ENCODE data around the gene DOK5. TPM values are rescaled to one million over a fixed set of nuclear protein-coding genes. Genes with fewer than 3 reads are reported as not detected.
A peak's percentile ranks its signal among the peaks of the same experiment; 100 is the strongest.

Gene DOK5
- total RNA-seq, 1 donor = 14.1 TPM

DNA sequence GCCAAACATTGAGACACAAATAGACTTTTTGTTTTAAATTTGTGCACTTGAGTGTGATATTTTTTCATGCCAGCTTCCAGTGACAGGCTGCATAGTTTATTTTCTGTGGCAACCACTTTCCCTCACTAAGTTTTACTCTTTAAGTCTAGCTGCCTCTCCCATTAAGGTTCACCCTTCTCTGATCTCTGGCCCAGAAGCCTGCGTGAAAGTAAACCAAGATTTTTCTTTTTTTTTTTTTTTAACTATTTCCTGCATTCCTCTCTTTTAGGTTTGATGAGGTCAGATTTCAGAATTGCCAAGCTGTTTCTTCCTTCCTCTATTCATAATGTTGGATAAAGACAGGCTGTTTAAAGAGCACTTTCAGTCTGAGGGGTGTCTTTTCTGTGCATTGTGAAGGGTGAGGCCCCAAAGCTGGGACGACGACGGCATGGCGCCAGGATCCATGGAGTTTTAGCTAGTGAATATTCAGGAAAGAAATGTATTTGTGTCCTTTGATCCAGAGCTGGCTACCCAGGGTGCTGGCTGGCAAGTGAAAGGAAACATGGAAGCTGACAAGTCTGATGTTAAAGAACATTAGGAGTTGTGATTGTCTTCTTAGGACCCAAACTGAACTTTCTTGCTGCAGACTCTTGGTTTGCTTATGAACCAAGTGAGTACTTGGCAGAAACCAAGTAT is 50.7 kb downstream of the DOK5 start:
- no peak for DNase-seq (ENCODE audit: insufficient read length, low spot score, missing footprints)
- Histone ChIP-seq H3K4me2 (ENCODE audit: insufficient read depth, low read length) (no peak overlapping the region), H3K4me3 (ENCODE audit: insufficient read depth, low read length) (no peak overlapping the region)

DNA sequence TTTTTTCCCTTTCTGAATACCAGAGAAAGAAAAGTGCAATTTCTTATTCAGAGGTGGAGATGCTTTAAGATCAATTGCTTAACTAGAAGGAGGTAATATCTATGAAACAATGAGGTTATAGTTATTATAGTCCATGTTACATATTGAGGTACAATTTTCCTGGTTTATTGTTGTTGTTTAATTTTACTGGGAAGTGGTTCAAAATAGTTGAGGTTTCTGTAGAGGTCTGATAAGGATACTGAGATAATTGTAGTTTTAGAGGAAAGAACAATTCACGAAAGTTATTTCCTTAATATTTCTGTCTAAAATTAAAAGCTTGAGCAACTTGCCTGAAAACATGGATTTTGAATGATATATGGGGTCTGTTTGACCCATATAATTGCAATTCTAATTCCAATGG is 51.4 kb downstream of the DOK5 start:
- TF ChIP-seq, protein P1, sequence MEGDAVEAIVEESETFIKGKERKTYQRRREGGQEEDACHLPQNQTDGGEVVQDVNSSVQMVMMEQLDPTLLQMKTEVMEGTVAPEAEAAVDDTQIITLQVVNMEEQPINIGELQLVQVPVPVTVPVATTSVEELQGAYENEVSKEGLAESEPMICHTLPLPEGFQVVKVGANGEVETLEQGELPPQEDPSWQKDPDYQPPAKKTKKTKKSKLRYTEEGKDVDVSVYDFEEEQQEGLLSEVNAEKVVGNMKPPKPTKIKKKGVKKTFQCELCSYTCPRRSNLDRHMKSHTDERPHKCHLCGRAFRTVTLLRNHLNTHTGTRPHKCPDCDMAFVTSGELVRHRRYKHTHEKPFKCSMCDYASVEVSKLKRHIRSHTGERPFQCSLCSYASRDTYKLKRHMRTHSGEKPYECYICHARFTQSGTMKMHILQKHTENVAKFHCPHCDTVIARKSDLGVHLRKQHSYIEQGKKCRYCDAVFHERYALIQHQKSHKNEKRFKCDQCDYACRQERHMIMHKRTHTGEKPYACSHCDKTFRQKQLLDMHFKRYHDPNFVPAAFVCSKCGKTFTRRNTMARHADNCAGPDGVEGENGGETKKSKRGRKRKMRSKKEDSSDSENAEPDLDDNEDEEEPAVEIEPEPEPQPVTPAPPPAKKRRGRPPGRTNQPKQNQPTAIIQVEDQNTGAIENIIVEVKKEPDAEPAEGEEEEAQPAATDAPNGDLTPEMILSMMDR (IDR thresholded peaks at IDR 0.05; ENCODE audit: extremely low read depth, low read depth, low read length) = no peak
- Histone ChIP-seq H3K36me3 (ENCODE audit: insufficient read depth, low read length) (no peaks in the 10 kb centered on the region), H4K20me1 (ENCODE audit: insufficient read depth, low read length) (no peaks in the 10 kb centered on the region), H2AFZ (ENCODE audit: low read length) (no peak overlapping the region), H3K4me3 (ENCODE audit: insufficient read depth, low read length) (no peak overlapping the region), H3K9me3 (ENCODE audit: low read depth, low read length) (no peaks in the 10 kb centered on the region), H3K27ac (ENCODE audit: low read depth, low read length) (no peak overlapping the region), H3K27me3 (ENCODE audit: insufficient read depth, low read length) (no peaks in the 10 kb centered on the region), H3K79me2 (ENCODE audit: insufficient read depth, low read length) (no peaks in the 10 kb centered on the region), H3K4me2 (ENCODE audit: insufficient read depth, low read length) (no peak overlapping the region), H3K4me1 (ENCODE audit: insufficient read depth, low read length) (peaks cover 6% of the 10 kb centered on the region)
- no peak for DNase-seq (ENCODE audit: insufficient read length, low spot score, missing footprints)

More for the DNA sequence above, 50.7 kb downstream of the DOK5 start:
- no peaks in the 10 kb centered on the region for H3K79me2 ChIP-seq (ENCODE audit: insufficient read depth, low read length)
- no peaks in the 10 kb centered on the region for H3K27me3 ChIP-seq (ENCODE audit: insufficient read depth, low read length)
- TF ChIP-seq, protein P1 (IDR thresholded peaks at IDR 0.05; ENCODE audit: extremely low read depth, low read depth, low read length) = no peak
- H2AFZ ChIP-seq (ENCODE audit: low read length) = peak overlapping the region; percentile 50
- no peak overlapping the region for H3K27ac ChIP-seq (ENCODE audit: low read depth, low read length)
- no peaks in the 10 kb centered on the region for H4K20me1 ChIP-seq (ENCODE audit: insufficient read depth, low read length)
- H3K9me3 ChIP-seq (ENCODE audit: low read depth, low read length) = no peaks in the 10 kb centered on the region
- peaks cover 6% of the 10 kb centered on the region for H3K4me1 ChIP-seq (ENCODE audit: insufficient read depth, low read length)
- no peaks in the 10 kb centered on the region for H3K36me3 ChIP-seq (ENCODE audit: insufficient read depth, low read length)

DNA sequence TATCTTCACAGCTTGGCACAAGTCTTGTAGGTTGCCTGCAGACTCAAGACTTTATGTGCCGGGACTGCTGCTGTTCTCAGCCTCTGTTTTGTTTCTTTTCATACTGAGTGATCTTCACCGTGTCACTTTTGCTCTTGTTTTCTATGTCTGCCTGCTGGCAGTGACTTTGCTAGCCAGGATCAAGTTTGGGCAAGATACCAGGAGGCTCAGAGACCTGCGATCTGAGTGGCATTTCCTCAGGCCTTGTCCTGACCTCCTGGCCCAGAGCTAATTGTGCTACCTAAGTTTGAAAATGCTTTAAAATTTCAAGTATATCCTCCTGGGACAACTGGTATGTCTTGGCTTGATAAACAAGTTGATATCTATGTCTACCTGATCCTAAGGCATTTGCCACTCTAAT is 57.2 kb downstream of the DOK5 start:
- Histone ChIP-seq H3K4me2 (ENCODE audit: insufficient read depth, low read length) (no peak overlapping the region), H3K27ac (ENCODE audit: low read depth, low read length) (no peak overlapping the region), H3K79me2 (ENCODE audit: insufficient read depth, low read length) (no peaks in the 10 kb centered on the region), H3K4me3 (ENCODE audit: insufficient read depth, low read length) (no peak overlapping the region), H3K4me1 (ENCODE audit: insufficient read depth, low read length) (peaks cover 4% of the 10 kb centered on the region), H3K36me3 (ENCODE audit: insufficient read depth, low read length) (no peaks in the 10 kb centered on the region), H3K9me3 (ENCODE audit: low read depth, low read length) (no peaks in the 10 kb centered on the region), H2AFZ (ENCODE audit: low read length) (no peak overlapping the region), H4K20me1 (ENCODE audit: insufficient read depth, low read length) (no peaks in the 10 kb centered on the region), H3K27me3 (ENCODE audit: insufficient read depth, low read length) (no peaks in the 10 kb centered on the region)
- TF ChIP-seq, protein P1 (IDR thresholded peaks at IDR 0.05; ENCODE audit: extremely low read depth, low read depth, low read length) = no peak
- no peak for DNase-seq (ENCODE audit: insufficient read length, low spot score, missing footprints)

DNA sequence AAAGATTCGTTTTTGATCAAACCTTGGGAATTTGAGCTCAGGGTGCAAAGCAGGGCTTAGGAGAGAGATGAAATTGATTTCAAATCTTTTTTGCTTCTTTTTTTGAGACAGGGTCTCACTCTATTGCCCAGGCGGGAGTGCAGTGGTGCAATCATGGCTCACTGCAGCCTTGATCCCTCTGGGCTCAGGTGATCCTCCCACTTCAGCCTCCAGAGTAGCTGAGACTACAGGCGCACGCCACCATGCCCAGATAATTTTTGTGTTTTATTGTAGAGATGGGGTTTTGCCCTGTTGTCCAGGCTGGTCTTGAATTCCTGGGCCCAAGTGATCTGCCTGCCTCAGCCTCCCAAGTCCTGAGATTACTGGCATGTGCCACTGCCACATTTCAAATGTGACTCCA is 58.7 kb downstream of the DOK5 start:
- TF ChIP-seq, protein P1 (IDR thresholded peaks at IDR 0.05; ENCODE audit: extremely low read depth, low read depth, low read length) = no peak

More for the DNA sequence above, 58.7 kb downstream of the DOK5 start:
- Histone ChIP-seq H3K27me3 (ENCODE audit: insufficient read depth, low read length) (no peaks in the 10 kb centered on the region), H3K27ac (ENCODE audit: low read depth, low read length) (no peak overlapping the region), H2AFZ (ENCODE audit: low read length) (no peak overlapping the region), H3K9me3 (ENCODE audit: low read depth, low read length) (peaks cover 3% of the 10 kb centered on the region), H3K4me3 (ENCODE audit: insufficient read depth, low read length) (no peak overlapping the region), H3K4me2 (ENCODE audit: insufficient read depth, low read length) (no peak overlapping the region), H3K4me1 (ENCODE audit: insufficient read depth, low read length) (peaks cover 4% of the 10 kb centered on the region), H3K36me3 (ENCODE audit: insufficient read depth, low read length) (no peaks in the 10 kb centered on the region), H3K79me2 (ENCODE audit: insufficient read depth, low read length) (no peaks in the 10 kb centered on the region), H4K20me1 (ENCODE audit: insufficient read depth, low read length) (no peaks in the 10 kb centered on the region)
- DNase-seq (ENCODE audit: insufficient read length, low spot score, missing footprints) = no peak

Measured in osteoblast (primary cell).